Spleen (tissue), 7 donors: ENCODE data around the gene PDZD2.

ENCODE experiments used
- CTCF ChIP-seq, 11 experiments: fragments of 200-600 bp in 7 of 11; fragments of 450-650 bp in 4 of 11; sonication (generic) in 4 of 11; IDR thresholded peaks in 8 of 11; conservative IDR thresholded peaks in 3 of 11; 1 replicate in 7 of 11; 2 replicates in 4 of 11; pipeline versions ENCODE4 v1.4.0 to v1.8.0; 2016 to 2021; ENCODE audit warnings: antibody characterized with exemption in 11 of 11, inconsistent platforms in 4 of 11, mild to moderate bottlenecking in 1 of 11
- POLR2AphosphoS5 ChIP-seq, 3 donors: sonication (generic); formaldehyde crosslinking; IDR thresholded peaks; one replicate each; pipeline ENCODE4 v1.5.1; 2017; ENCODE audit warnings: antibody characterized with exemption in 3 of 3
- donor health status: DM: no; HTN: no; CAD: no; lungs with moderate emphysema.
- donor health status: DM: no; HTN: no; CAD: no.
- donor health status: DM: no; HTN: no; CAD: no.

DNA sequence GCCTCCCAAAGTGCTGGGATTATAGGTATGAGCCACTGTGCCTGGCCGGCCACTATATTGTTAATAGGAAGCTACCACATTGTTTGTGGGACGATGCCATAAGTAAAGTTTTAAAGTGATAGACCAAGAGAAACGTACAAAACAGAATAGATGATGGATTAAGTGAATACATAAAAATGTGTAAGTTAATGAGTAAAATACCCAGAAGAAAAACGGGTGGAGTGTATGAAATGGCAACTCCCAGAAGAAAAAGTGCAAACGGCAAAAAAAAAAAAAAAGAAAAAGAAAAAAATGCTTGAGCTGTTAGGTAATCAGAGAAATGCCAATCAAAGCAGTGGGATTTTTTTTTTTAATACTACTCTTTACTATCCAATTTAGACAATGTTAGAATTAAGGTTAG, 246.0 kb downstream of the PDZD2 start:
- TF ChIP-seq CTCF (IDR thresholded peaks at IDR 0.05 in 8 of 11, conservative IDR thresholded peaks at IDR 0.05 in 3 of 11) (no peak), POLR2AphosphoS5 (IDR thresholded peaks at IDR 0.05) (no peak)
